Osteoblast (primary cell): Measurements from ENCODE around the gene TM4SF4. TPM values are rescaled to one million over a fixed set of nuclear protein-coding genes. Genes with fewer than 3 reads are reported as not detected.

ENCODE experiments used
- DNase-seq: peaks from one replicate; pipeline ENCODE4 v3.0.0; 2011; ENCODE audit warnings: low spot score, mixed read lengths; ENCODE audit not compliant: insufficient read length; ENCODE audit errors: missing footprints
- H2AFZ ChIP-seq: 2 replicates; pipeline ENCODE4 v1.6.0; 2011; ENCODE audit warnings: mild to moderate bottlenecking, low read length
- H3K27ac ChIP-seq: 2 replicates; pipeline ENCODE4 v1.5.1; 2011; ENCODE audit warnings: mild to moderate bottlenecking, low read depth, low read length, moderate library complexity
- H3K27me3 ChIP-seq: 2 replicates; pipeline ENCODE4 v1.6.0; 2012; ENCODE audit warnings: mild to moderate bottlenecking, control low read depth, inconsistent platforms, low read length, moderate library complexity; ENCODE audit not compliant: insufficient read depth
- H3K36me3 ChIP-seq: 2 replicates; pipeline ENCODE4 v1.5.1; 2011; ENCODE audit warnings: mild to moderate bottlenecking, low read length, control low read depth, moderate library complexity; ENCODE audit not compliant: insufficient read depth
- H3K4me1 ChIP-seq: 2 replicates; pipeline ENCODE4 v1.5.1; 2011; ENCODE audit warnings: mild to moderate bottlenecking, low read length, control low read depth, moderate library complexity; ENCODE audit not compliant: insufficient read depth
- H3K4me2 ChIP-seq: 2 replicates; pipeline ENCODE4 v1.6.0; 2011; ENCODE audit warnings: mild to moderate bottlenecking, low read length; ENCODE audit not compliant: insufficient read depth
- H3K4me3 ChIP-seq: fragments of 200-600 bp; sonication (generic); 3 replicates; pipeline ENCODE4 v1.5.1; 2012; ENCODE audit warnings: mild to moderate bottlenecking, low read length, inconsistent platforms; ENCODE audit not compliant: insufficient read depth
- H3K79me2 ChIP-seq: 2 replicates; pipeline ENCODE4 v1.6.0; 2012; ENCODE audit warnings: mild to moderate bottlenecking, low read length, control low read depth, inconsistent platforms; ENCODE audit not compliant: insufficient read depth
- H3K9me3 ChIP-seq: 2 replicates; pipeline ENCODE4 v1.5.1; 2011; ENCODE audit warnings: low read depth, low read length, control low read depth
- H4K20me1 ChIP-seq: 2 replicates; pipeline ENCODE4 v1.6.0; 2012; ENCODE audit warnings: mild to moderate bottlenecking, low read length, control low read depth; ENCODE audit not compliant: insufficient read depth
- total RNA-seq: library from RNA; depleted of rRNA; stranded (reverse); fragments of >200 nt; gene quantifications from 2 replicates; pipeline ENCODE4 v1.2.3, GENCODE V29; 2012
- TF ChIP-seq, protein P1 (sequence below): IDR thresholded peaks from 2 replicates; pipeline ENCODE4 v1.5.1; 2011; ENCODE audit warnings: mild to moderate bottlenecking, low read depth, low read length, moderate library complexity; ENCODE audit errors: extremely low read depth

The TM4SF4 gene
- total RNA-seq, 1 donor, result not detected

DNA sequence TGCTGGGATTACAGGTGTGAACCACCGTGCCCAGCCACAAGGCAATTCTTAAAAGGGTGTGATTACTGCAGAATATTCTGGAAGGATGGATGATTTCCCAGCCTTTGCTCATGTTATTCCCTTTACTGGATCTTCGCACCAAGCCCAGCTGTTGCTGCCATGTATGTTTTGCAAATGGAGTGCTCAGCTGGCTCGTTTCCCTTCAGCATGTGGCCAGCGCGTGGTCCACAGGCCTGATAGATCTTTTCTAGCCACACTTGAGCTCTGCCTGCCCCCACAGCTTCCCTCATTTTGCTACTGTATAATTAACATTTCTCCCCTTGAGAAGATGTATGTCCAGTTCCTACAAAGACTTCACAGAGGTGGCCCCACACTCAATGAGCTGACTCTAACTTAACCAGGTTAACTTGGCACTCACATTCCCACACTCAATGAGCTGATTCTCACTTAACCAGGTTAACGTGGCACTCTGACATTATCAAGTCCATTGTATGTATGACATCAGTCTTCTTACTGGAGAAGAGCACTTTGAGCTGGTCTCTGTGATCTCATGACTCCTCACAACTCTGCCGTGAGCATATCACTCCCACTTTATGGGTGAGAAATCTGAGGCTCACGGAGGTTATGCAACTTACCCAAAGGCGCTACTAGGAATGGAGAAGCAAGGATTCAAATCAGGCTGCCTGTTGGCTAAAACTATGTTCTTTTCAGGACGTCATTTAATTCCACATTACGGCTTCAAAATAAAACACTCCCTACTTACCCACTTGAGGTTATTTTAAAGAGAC lies 49.2 kb downstream of the TM4SF4 start:
- H3K79me2 ChIP-seq, result peaks cover 22% of the 10 kb centered on the region
- DNase-seq, result no peak
- H3K27me3 ChIP-seq, result no peaks in the 10 kb centered on the region
- no peak overlapping the region for H3K4me3 ChIP-seq
- TF ChIP-seq, protein P1, sequence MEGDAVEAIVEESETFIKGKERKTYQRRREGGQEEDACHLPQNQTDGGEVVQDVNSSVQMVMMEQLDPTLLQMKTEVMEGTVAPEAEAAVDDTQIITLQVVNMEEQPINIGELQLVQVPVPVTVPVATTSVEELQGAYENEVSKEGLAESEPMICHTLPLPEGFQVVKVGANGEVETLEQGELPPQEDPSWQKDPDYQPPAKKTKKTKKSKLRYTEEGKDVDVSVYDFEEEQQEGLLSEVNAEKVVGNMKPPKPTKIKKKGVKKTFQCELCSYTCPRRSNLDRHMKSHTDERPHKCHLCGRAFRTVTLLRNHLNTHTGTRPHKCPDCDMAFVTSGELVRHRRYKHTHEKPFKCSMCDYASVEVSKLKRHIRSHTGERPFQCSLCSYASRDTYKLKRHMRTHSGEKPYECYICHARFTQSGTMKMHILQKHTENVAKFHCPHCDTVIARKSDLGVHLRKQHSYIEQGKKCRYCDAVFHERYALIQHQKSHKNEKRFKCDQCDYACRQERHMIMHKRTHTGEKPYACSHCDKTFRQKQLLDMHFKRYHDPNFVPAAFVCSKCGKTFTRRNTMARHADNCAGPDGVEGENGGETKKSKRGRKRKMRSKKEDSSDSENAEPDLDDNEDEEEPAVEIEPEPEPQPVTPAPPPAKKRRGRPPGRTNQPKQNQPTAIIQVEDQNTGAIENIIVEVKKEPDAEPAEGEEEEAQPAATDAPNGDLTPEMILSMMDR, result no peak
- H4K20me1 ChIP-seq, result no peaks in the 10 kb centered on the region
- peaks cover 55% of the 10 kb centered on the region for H3K36me3 ChIP-seq
- no peak overlapping the region for H2AFZ ChIP-seq
- no peaks in the 10 kb centered on the region for H3K9me3 ChIP-seq
- H3K27ac ChIP-seq, result peak overlapping the region; percentile 9
- H3K4me2 ChIP-seq, result no peak overlapping the region
- H3K4me1 ChIP-seq, result peaks cover 3% of the 10 kb centered on the region

- H3K4me3 ChIP-seq, result no peak overlapping the region
- H3K27me3 ChIP-seq, result no peaks in the 10 kb centered on the region
- no peak overlapping the region for H3K4me2 ChIP-seq
- H3K79me2 ChIP-seq, result peaks cover 49% of the 10 kb centered on the region
- no peaks in the 10 kb centered on the region for H4K20me1 ChIP-seq
- H3K27ac ChIP-seq, result peak overlapping the region; percentile 46
- no peak for DNase-seq
- H3K4me1 ChIP-seq, result peaks cover 16% of the 10 kb centered on the region
- TF ChIP-seq, protein P1, result peak; percentile 31
- no peaks in the 10 kb centered on the region for H3K9me3 ChIP-seq
- peaks cover 30% of the 10 kb centered on the region for H3K36me3 ChIP-seq
- no peak overlapping the region for H2AFZ ChIP-seq
These were observed 53.2 kb downstream of the TM4SF4 start for GRCh38 chr3:149527531-149528339.

GRCh38 chr3:149528340-149528650 lies 53.8 kb downstream of the TM4SF4 start:
- no peak for DNase-seq
- Histone ChIP-seq H3K27me3 (no peaks in the 10 kb centered on the region), H4K20me1 (no peaks in the 10 kb centered on the region), H3K4me1 (peaks cover 22% of the 10 kb centered on the region), H3K9me3 (no peaks in the 10 kb centered on the region), H3K4me3 (no peak overlapping the region), H3K79me2 (peaks cover 55% of the 10 kb centered on the region), H2AFZ (no peak overlapping the region), H3K27ac (peak overlapping the region; percentile 46), H3K4me2 (no peak overlapping the region), H3K36me3 (peaks cover 30% of the 10 kb centered on the region)
- TF ChIP-seq, protein P1, result no peak

GRCh38 chr3:149529099-149529498 lies 54.6 kb downstream of the TM4SF4 start:
- Histone ChIP-seq H3K36me3 (peaks cover 21% of the 10 kb centered on the region), H3K27ac (peak overlapping the region; percentile 46), H3K27me3 (no peaks in the 10 kb centered on the region), H2AFZ (no peak overlapping the region), H3K9me3 (no peaks in the 10 kb centered on the region), H3K4me2 (no peak overlapping the region), H3K4me1 (peaks cover 27% of the 10 kb centered on the region), H3K79me2 (peaks cover 61% of the 10 kb centered on the region), H3K4me3 (no peak overlapping the region), H4K20me1 (no peaks in the 10 kb centered on the region)
- TF ChIP-seq, protein P1, result no peak
- DNase-seq, result no peak
